Fibroblast of lung (primary cell): ENCODE measurements around the gene ATRN. TPM values are rescaled to one million over a fixed set of nuclear protein-coding genes. Genes with fewer than 3 reads are reported as not detected.

ENCODE experiments used
- DNase-seq, 2 donors: peaks; one replicate each; pipeline versions ENCODE4 v3.0.0 to v3.0.0-alpha.2; 2010; ENCODE audit warnings: low read depth in 2 of 2
- H2AFZ ChIP-seq: 2 replicates; pipeline ENCODE4 v1.5.1; 2012; ENCODE audit warnings: low read length, control low read depth, inconsistent platforms
- H3K27ac ChIP-seq: 2 replicates; pipeline ENCODE4 v1.5.1; 2011; ENCODE audit warnings: low read length, control low read depth; ENCODE audit not compliant: insufficient read depth
- H3K27me3 ChIP-seq: 2 replicates; pipeline ENCODE4 v1.5.1; 2011; ENCODE audit warnings: mild to moderate bottlenecking, low read length; ENCODE audit not compliant: control insufficient read depth, insufficient read depth
- H3K36me3 ChIP-seq: 2 replicates; pipeline ENCODE4 v1.5.1; 2011; ENCODE audit warnings: low read length; ENCODE audit not compliant: control insufficient read depth, insufficient read depth
- H3K4me1 ChIP-seq: 2 replicates; pipeline ENCODE4 v1.5.1; 2011; ENCODE audit warnings: low read length; ENCODE audit not compliant: control insufficient read depth, insufficient read depth; ENCODE audit errors: extremely low read depth
- H3K4me2 ChIP-seq: 2 replicates; pipeline ENCODE4 v1.5.1; 2011; ENCODE audit warnings: low read length, control low read depth; ENCODE audit not compliant: insufficient read depth; ENCODE audit errors: extremely low read depth
- H3K4me3 ChIP-seq, 4 experiments: fragments of 200-600 bp in 1 of 4; sonication (generic) in 1 of 4; replicated peaks in 1 of 4; 2 replicates each; pipeline ENCODE4 v1.5.1; 2011 to 2016; ENCODE audit warnings: low read length in 4 of 4, low read depth in 3 of 4, mild to moderate bottlenecking in 3 of 4, control low read depth in 2 of 4, inconsistent platforms in 1 of 4, mixed read lengths in 1 of 4; ENCODE audit not compliant: insufficient read depth in 1 of 4; ENCODE audit errors: control extremely low read depth in 1 of 4
- H3K79me2 ChIP-seq: 2 replicates; pipeline ENCODE4 v1.5.1; 2012; ENCODE audit warnings: mild to moderate bottlenecking, low read length, inconsistent platforms; ENCODE audit not compliant: control insufficient read depth, insufficient read depth
- H3K9ac ChIP-seq: 2 replicates; pipeline ENCODE4 v1.5.1; 2011; ENCODE audit warnings: mild to moderate bottlenecking, low read length, control low read depth; ENCODE audit not compliant: insufficient read depth
- H3K9me3 ChIP-seq: 2 replicates; pipeline ENCODE4 v1.5.1; 2012; ENCODE audit warnings: low read depth, low read length; ENCODE audit not compliant: control insufficient read depth, insufficient read depth
- H4K20me1 ChIP-seq: 2 replicates; pipeline ENCODE4 v1.5.1; 2011; ENCODE audit warnings: low read length; ENCODE audit not compliant: control insufficient read depth, insufficient read depth; ENCODE audit errors: extremely low read depth
- CTCF ChIP-seq, 2 donors: IDR thresholded peaks in 1 of 2; conservative IDR thresholded peaks in 1 of 2; 1 replicate in 1 of 2; 2 replicates in 1 of 2; pipeline ENCODE4 v1.5.1; 2011 to 2012; ENCODE audit warnings: low read length in 2 of 2, control low read depth in 1 of 2, inconsistent platforms in 1 of 2, low read depth in 1 of 2, mild to moderate bottlenecking in 1 of 2
- EZH2 ChIP-seq: IDR thresholded peaks from 2 replicates; pipeline ENCODE4 v1.5.1; 2012; ENCODE audit warnings: low read length, control low read depth, mild to moderate bottlenecking; ENCODE audit errors: missing control alignments
- polyA plus RNA-seq, 2 donors: library from polyadenylated mRNA; depleted of rRNA in 1 of 2; stranded (reverse) in 1 of 2; unstranded in 1 of 2; fragments of >200 nt; gene quantifications; 2 replicates each; pipeline ENCODE4 v1.2.1, GENCODE V29; 2011 to 2012; ENCODE audit warnings: missing spikeins in 1 of 2
- total RNA-seq: library from RNA; depleted of rRNA; stranded (reverse); fragments of >200 nt; gene quantifications from 2 replicates; pipeline ENCODE4 v1.2.1, GENCODE V29; 2014

Gene ATRN
- total and polyA plus RNA-seq, 2 donors (not counting 1 experiment from before 2014, with no cell fraction given), result 30.6 to 48.8 TPM

GRCh38 chr20:3698591-3699001 lies 227.8 kb downstream of the ATRN start:
- Histone ChIP-seq H3K9ac (no peak overlapping the region), H3K4me3 (no peak overlapping the region), H3K27me3 (peaks cover under 1% of the 10 kb centered on the region), H2AFZ (no peak overlapping the region), H3K27ac (no peak overlapping the region), H3K4me2 (no peak overlapping the region), H4K20me1 (no peaks in the 10 kb centered on the region), H3K4me1 (no peaks in the 10 kb centered on the region), H3K79me2 (no peaks in the 10 kb centered on the region), H3K9me3 (no peaks in the 10 kb centered on the region), H3K36me3 (no peaks in the 10 kb centered on the region)
- TF ChIP-seq EZH2 (peak; percentile 13), CTCF (conservative IDR thresholded peaks at IDR 0.05 in 1 of 2, IDR thresholded peaks at IDR 0.05 in 1 of 2; ENCODE audit: low read depth in 1 of 2, low read length in 2 of 2) (no peak)
- no peak for DNase-seq

GRCh38 chr20:3699037-3699436 lies 228.2 kb downstream of the ATRN start:
- H3K4me2 ChIP-seq, result no peak overlapping the region
- TF ChIP-seq CTCF (conservative IDR thresholded peaks at IDR 0.05 in 1 of 2, IDR thresholded peaks at IDR 0.05 in 1 of 2; ENCODE audit: low read depth in 1 of 2, low read length in 2 of 2) (no peak), EZH2 (no peak)
- no peaks in the 10 kb centered on the region for H3K36me3 ChIP-seq
- no peaks in the 10 kb centered on the region for H3K4me1 ChIP-seq
- peaks cover 3% of the 10 kb centered on the region for H3K27me3 ChIP-seq
- DNase-seq, result no peak
- H4K20me1 ChIP-seq, result no peaks in the 10 kb centered on the region
- no peak overlapping the region for H3K4me3 ChIP-seq
- no peak overlapping the region for H3K9ac ChIP-seq
- H2AFZ ChIP-seq, result no peak overlapping the region
- H3K79me2 ChIP-seq, result no peaks in the 10 kb centered on the region
- no peak overlapping the region for H3K27ac ChIP-seq
- H3K9me3 ChIP-seq, result no peaks in the 10 kb centered on the region

Other genes with a start within 250 kb of the ATRN start
- 0.51 and 1.7 TPM in 2 replicates for gene SLC4A11, start 231.8 kb upstream of the ATRN start, total RNA-seq
- gene SLC4A11, start 231.8 kb upstream of the ATRN start, polyA plus RNA-seq, result 0.56 and 1.1 TPM in 2 replicates
- gene DNAAF9, start 63.3 kb upstream of the ATRN start, total RNA-seq, result 11.8 and 19.2 TPM in 2 replicates
- gene DNAAF9, start 63.3 kb upstream of the ATRN start, polyA plus RNA-seq, result 10.6 and 11.7 TPM in 2 replicates
- not detected in 2 replicates for gene GFRA4, start 192.4 kb downstream of the ATRN start, total RNA-seq
- gene GFRA4, start 192.4 kb downstream of the ATRN start, polyA plus RNA-seq, result not detected in 2 replicates
- 37.2 and 67.9 TPM in 2 replicates for gene ADAM33, start 211.0 kb downstream of the ATRN start, total RNA-seq
- gene ADAM33, start 211.0 kb downstream of the ATRN start, polyA plus RNA-seq, result 27.9 and 29.4 TPM in 2 replicates
- gene SIGLEC1, start 241.6 kb downstream of the ATRN start, total RNA-seq, result not detected in 2 replicates
- gene SIGLEC1, start 241.6 kb downstream of the ATRN start, polyA plus RNA-seq, result not detected in 2 replicates